Epithelial cell of prostate (primary cell): ENCODE data around the gene ARPC1A.
A peak's percentile ranks its signal among the peaks of the same experiment; 100 is the strongest.
"Not testable (repeated sequence)": the region's sequence is repeated elsewhere in the genome, so short reads cannot be mapped to it uniquely, and the experiment has no call there.

Experiments used
- DNase-seq: peaks from one replicate; pipeline ENCODE4 v3.0.0-alpha.2; 2011; ENCODE audit warnings: low read depth, low spot score
- H3K27ac ChIP-seq: fragments of 450-650 bp; 2 replicates; pipeline ENCODE4 v1.5.1; 2017; ENCODE audit warnings: mild to moderate bottlenecking

Gene ARPC1A

DNA sequence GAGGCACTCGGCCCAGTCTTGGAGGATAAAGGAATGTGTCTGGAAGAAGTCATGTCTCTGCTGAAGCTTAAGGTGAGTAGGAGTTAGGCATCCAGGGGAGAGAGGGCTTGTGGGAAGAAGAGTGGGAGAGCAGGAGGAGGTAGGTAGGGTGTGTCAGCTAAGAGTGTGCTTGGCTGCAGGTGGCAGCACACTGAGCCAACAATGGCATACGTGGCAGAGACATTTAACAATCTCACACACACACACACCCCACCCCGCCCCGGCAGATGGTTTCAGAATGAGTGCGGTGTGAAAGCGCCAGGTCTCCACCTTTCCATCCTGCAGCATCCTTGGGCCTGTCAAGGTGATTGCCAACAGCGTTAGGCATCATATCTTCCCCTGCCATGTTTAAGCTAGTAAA, 11.2 kb upstream of the ARPC1A start:
- peak overlapping the region; percentile 55 for H3K27ac ChIP-seq
- DNase-seq, result peak; percentile 74

DNA sequence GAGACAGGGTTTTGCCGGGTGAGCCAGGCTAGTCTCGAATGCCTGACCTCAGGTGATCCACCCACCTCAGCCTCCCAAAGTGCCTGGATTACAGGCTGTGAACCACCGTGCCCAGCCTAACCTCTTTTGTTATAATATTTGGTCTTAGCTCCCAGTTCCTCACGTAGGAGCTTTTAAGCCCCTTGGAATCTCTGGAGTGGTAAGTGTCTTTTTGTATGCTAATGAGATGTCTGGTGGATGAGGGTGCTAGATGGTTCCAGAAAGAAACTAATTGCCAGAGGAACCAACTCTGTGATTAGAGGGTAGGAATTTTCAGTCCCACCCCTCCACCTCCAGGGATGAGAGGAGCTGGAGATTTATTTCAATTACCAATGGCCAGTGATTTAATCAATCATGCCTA, 5.3 kb upstream of the ARPC1A start:
- H3K27ac ChIP-seq, result no peak overlapping the region
- DNase-seq, result no peak

DNA sequence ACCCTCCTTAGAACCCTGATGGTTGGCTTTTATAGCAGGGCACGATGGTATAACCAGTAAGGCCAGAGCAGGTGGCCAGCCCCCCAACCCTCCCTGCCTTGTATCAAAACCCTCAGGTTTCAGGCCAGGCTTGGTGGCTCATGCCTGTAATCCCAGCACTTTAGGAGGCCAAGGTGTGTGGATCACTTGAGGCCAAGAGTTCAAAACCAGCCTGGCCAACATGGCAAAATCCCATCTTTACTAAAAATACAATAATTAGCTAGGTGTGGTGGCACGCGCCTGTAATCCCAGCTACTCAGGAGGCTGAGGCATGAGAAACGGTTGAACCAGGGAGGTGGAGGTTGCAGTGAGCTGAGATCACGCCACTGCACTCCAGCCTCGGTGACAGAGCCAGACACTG, 3.0 kb upstream of the ARPC1A start:
- not testable (repeated sequence) for DNase-seq, H3K27ac ChIP-seq

DNA sequence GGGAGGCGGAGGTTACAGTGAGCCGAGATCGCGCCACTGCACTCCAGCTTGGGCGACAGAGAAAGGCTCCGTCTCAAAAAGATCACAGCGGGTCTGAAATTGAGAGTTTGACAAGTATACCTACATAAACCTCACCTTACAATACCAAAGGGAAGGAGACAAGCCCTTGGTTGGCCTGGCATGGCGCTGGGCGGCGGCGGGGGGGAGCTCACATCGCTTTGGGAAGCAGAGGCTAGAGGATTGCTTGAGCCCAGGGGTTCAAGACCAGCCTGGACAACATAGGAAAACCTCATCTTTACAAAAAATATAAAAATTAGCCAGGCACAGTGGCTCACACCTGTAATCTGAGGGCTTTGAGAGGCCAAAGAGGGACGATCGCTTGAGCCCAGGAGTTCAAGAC, 1.1 kb upstream of the ARPC1A start:
- H3K27ac ChIP-seq, result no peak overlapping the region
- DNase-seq, result no peak

DNA sequence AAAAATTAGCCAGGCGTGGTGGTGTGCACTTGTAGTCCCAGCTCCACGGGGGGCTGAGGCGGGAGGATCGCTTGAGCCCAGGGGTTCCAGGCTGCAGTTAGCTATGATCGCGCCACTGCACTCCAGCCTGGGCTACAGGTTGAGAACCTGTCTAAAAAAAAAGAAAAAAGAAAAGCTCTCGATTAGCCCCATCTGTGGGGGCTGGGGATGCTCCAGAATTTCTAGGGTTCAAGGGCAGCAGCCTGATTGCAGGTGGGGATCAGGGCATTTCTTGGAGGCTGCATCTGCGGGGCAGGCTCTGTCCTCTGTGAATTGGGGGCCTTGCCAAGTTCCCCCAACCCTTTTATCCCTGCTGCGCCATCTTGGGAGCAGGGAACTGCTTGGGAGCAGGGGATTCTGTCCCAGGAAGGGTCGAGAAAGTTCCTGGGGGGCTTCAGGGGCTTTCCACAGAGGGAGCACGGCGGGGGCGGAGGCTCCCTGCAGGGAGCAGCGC, 651 bp upstream of the ARPC1A start:
- DNase-seq, result no peak
- H3K27ac ChIP-seq, result peak overlapping the region; percentile 97

DNA sequence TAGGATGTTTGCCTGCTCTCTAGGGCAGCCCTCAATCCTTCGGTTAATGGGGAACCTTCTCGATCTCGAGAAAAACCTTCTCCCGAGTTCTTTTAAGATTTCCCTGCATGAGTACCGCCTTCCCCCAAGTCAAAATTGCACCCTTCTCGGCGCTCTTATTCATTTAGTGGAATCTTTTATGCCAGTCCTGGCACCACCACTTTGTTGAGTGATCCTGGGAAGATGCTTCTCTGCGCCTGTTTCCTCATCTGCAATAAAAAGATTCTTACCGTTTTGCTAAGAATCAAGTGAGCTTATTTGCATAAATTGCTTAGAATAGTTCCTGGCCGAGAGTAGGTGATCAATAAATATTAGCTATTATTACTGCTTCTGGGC, 697 bp downstream of the ARPC1A start:
- DNase-seq, result no peak
- H3K27ac ChIP-seq, result peak overlapping the region; percentile 97

DNA sequence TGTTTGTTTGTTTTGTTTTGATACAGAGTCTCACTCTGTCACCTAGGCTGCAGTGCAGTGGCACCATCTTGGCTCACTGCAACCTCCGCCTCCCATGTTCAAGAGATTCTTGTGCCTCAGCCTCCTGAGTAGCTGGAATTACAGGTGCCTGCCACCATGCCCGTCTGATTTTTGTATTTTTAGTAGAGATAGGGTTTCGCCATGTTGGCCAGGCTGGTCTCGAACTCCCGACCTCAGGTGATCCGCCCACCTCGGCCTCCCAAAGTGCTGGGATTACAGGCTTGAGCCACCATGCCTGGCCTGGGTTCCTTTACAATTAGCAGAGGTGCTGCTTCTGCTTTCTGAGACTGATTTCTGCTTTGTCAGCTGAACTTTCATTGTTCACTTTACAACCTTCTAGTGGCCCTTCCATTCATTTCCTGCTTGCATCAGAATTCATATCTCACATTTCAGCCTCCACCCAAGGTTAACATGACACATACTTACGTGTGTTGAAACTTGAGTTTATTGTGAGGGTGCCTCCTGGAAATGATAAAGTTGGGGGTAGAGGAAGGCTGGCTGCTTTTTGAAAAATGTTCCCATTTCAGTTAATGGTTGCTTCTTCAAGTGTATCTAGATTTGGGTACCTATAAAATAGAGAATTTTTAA, 4.7 kb downstream of the ARPC1A start:
- H3K27ac ChIP-seq, result peak overlapping the region; percentile 97
- DNase-seq, result peak; percentile 82

DNA sequence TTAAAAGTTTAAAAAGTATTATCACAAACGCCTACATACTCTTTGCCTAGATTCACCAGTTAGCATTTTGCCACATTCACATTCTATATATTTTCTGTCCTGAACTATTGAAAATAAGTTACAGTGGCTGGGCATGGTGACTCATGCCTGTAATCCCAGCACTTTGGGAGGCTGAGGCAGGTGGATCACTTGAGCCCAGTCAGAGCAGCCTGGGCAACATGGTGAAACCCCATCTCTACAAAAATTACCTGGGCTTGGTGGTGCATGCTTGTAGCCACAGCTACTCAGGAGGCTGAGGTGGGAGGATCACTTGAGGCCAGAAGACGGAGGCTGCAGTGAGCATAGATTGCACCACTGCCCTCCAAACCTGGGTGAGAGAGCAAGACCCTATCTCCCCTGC, 5.3 kb downstream of the ARPC1A start:
- H3K27ac ChIP-seq, result peak overlapping the region; percentile 97

DNA sequence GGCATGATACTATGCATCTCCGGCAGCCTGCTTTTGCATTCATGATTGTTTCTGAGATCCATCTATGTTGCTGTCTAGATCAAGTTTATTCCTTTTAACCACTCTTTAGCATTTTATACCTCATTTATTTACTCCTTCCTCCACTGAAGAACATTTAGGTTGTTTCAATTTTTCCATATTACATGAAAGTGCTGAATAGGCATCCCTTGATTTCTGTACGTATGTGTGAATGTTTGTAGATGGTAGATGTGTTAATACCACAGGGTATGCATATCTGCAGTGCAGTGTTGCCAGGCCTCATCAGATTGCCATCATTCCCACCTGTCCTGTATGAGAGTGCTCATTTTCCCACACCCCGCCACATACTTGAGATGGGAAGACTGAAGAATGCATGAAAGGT, 13.9 kb downstream of the ARPC1A start:
- H3K27ac ChIP-seq, result no peak overlapping the region

More for the DNA sequence above, 5.3 kb downstream of the ARPC1A start:
- no peak for DNase-seq

DNA sequence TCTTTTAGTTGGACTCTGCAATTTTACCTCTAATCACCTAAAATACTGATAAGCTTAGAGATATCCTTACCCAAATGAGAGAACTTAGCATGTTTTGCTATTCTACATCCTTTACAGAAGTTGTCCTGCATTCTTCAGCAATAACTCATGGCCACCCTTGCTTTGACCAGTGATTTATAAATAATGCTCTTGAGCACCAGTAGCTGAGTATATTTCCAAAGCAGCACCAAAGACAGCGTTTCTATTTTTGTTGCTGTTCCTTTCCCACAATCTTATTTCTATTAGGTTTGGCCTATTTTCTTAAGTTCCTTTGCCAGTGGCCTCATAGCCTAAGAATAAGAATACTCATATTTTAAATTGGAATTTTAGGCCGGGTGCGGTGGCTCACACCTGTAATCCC, 15.0 kb downstream of the ARPC1A start:
- no peak for DNase-seq
- H3K27ac ChIP-seq, result no peak overlapping the region

More for the DNA sequence above, 13.9 kb downstream of the ARPC1A start:
- no peak for DNase-seq

DNA sequence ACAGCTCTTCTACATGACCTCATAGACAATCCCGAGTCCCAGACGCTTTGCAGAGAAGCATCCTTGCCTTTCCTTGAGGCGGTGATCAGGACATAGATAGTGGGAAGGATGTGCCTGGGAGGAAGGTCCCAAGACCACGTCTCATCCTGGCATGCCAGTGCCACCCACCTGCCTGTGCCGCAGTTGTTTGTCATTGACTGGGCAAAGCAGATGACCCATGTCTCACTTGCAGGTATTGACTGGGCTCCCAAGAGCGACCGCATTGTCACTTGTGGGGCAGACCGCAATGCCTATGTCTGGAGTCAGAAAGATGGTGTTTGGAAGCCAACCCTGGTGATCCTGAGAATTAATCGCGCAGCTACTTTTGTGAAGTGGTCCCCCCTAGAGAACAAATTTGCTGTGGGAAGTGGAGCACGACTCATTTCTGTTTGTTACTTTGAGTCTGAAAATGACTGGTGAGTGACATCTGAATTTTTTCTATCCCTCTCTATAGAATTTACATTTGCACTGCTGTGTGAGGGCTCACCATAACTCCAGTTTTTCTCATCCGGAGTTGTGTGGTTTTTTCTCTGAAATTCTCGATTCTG, 18.5 kb downstream of the ARPC1A start:
- H3K27ac ChIP-seq, result no peak overlapping the region
- no peak for DNase-seq

DNA sequence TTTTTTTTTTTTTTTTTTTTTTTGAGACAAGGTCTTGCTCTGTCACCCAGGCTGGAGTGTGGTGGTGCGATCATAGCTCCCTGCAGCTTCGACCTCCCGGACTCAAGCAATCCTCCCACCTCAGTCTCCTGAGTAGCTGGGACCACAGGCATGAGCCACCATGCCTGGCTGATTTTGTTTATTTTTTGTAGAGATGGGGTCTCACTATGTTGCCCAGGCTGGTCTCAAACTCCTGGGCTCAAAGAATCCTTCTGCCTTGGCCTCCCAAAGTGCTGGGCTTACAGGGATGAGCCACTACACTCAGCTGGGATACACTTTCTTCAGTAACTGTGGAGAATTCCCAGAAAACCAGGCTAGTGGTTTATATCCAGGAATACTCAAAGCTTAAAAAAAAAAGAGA, 24.9 kb downstream of the ARPC1A start:
- DNase-seq, H3K27ac ChIP-seq: not testable (repeated sequence)

DNA sequence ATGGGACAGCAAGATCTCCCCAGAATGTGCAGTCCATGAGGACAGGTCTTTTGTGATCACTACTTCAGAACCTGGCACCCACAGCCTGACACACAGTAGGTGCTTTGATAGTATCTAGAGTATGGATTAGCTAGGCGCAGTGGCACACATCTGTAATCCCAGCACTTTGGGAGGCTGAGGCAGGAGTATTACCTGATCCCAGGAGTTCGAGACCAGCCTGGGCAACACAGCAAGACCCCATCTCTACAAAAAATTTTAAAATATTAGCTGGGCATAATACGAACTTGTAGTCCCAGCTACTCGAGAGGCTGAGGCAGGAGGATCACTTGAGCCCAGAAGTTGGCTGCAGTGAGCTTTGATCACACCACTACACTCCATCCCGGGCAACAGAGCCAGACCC, 26.5 kb downstream of the ARPC1A start:
- DNase-seq, result no peak
- no peak overlapping the region for H3K27ac ChIP-seq

DNA sequence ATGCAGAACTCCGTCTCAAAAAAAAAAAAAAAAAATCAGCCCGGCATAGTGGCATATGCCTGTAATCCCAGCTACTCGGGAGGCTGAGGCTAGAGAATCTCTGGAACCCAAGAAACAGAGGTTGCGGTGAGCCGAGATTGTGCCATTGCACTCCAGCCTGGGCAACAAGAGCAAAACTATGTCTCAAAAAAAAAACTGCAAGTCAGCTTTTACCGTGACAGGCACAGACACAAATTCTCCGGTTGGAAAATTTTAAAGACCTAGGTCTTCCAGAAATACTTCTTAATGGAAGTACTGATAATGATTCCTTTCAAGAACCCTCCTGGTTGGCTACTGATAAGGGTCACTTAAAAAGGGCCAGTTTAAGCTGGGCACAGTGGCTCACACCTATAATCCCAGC, 29.4 kb downstream of the ARPC1A start:
- DNase-seq, result no peak
- H3K27ac ChIP-seq, result no peak overlapping the region

DNA sequence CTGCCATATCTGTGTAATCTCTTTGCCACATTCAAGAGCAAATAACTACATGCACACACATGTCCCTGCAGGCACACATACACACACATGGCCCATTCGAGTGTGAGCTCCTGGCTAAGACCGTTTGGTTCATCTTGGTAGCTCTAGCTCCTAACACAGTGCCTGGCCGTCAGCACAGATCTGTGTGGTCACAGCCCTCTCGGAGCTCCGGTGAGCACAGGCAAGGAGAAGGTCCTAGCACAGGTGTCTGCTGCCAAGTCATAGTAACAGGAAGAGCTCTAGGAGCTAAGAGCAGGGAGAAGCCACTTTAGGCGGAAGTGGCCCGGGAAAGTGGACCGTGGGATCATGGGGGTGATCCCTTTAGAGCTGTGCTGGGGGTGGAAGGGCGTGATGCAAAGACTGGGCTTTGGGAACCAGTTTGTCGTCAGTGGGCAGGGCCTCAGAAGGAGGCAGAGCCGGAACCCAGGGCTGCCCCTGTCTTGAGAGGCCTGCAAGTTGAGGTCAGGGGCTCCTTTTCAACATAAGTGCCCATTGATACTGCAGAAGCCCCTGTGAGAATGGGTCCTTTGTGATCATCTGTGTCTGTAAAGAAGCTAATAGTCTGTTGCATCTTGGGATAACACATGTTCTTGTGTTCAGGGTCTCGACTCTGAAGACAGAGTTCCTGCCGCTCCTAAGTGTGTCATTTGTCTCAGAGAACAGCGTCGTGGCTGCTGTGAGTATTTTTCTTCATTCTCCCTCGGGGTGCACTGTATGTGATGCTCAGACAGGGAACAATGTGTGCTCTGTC, 32.2 kb downstream of the ARPC1A start:
- no peak overlapping the region for H3K27ac ChIP-seq
- no peak for DNase-seq

DNA sequence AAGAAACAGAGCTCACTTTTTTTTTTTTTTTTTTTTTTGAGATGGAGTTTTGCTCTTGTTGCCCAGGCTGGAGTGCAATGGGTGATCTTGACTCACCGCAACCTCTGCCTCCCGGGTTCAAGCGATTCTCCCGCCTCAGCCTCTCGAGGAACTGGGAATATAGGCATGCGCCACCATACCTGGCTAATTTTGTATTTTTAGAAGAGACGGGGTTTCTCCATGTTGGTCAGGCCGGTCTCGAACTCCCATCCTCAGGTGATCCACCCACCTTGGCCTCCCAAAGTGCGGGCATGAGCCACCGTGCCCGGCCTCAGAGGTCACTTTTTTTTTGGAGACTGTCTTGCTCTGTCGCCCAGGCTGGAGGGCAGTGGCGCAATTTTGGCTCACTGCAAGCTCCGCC, 32.8 kb downstream of the ARPC1A start:
- H3K27ac ChIP-seq, result not testable (repeated sequence)

DNA sequence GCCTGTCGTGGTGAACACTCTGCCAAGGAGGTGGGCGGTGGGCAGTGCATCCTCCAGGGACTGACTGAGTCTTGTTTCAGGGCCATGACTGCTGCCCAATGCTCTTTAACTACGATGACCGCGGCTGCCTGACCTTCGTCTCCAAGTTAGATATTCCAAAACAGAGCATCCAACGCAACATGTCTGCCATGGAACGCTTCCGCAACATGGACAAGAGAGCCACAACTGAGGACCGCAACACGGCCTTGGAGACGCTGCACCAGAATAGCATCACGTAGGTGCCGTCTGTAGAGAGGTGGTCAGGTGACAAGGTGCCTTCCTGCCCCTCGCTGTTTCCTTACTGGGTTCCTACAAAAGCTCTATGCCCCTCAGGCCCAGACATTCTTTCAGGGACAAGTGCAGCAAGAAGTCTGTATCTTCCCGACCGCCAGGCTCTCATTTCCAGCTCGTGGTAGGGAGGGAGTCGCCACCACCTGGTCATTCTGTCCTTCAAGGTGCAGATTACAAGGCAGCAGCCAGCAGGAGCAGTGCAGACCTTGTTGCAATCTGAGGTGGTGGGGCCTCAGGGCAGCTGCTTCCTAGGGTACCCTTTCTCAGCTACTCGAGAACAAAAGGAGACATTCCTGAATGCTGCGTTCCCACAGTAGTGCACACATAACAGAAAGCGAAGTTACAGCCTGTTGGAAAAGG, 33.9 kb downstream of the ARPC1A start:
- H3K27ac ChIP-seq, result no peak overlapping the region

More for the DNA sequence above, 32.8 kb downstream of the ARPC1A start:
- not testable (repeated sequence) for DNase-seq

DNA sequence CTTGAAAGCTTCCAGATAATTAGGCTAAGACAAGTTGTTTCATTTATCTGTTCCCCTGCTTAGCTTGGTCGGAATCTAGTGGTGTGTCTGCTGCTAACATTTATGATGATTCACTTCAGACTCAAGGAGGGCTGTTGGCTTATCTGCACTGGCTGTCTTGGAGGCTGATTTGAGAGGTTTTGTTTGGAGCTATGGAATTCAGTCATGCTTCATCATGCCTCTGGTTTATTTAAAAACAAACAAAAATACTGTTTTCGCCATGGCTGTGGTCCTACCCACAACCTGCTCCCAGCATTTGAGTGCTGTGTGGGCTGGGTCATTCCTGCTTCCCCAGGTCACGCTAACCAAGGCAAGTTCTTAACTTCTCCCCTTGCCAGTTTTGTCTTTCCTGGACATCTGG, 37.1 kb downstream of the ARPC1A start:
- H3K27ac ChIP-seq, result no peak overlapping the region
- DNase-seq, result no peak

More for the DNA sequence above, 33.9 kb downstream of the ARPC1A start:
- DNase-seq, result no peak

DNA sequence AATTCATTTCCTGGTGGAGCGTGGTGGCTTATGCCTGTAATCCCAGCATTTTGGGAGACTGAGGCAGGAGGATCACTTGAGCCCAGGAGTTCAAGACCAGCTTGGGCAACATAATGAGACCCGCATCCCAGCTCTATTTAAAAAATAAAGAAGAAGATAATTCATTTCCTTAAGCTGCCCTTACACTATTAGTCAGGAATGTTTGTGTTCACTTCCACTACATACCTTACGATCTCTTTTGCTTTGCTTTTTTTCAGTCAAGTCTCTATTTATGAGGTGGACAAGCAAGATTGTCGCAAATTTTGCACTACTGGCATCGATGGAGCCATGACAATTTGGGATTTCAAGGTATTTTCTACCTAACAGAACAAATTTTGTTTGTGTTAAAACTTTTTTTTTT, 37.6 kb downstream of the ARPC1A start:
- H3K27ac ChIP-seq, result no peak overlapping the region
- DNase-seq, result no peak

DNA sequence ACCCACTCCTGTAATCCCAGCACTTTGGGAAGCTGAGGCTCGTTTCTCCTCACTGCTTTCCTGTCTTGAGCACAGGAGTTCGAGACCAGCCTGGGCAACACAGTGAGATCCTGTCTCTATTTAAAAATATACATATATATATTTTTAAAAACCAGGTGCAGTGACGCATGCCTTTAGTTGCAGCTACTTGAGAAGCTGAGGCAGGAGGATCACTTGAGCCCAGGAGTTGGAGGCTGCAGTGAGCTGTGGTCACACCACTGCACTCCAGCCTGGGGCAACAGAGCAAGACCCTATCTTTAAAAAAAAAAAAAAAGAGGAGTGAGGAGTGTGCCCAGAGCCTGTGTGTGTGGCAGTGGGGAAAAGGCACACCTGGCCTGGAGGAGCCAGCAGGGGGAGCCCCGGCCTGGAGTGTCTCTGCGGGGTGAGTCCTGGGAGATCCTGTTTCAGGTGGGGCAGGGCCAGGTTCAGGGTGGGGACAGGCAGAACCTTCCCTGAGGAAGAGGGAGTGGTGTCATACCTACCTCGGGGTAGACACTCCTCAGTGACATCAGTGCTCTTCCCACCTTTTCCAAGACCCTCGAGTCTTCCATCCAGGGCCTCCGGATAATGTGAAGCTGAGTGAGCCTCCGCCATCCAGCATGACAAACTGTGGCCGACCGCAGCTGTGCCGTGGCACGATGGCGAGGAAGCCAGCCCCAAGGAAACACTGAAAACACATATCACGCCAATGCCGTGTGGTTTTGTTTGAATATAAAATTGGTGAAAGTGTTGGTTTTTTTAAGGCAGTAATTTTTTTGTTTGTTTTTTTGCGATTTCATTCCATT, 39.8 kb downstream of the ARPC1A start:
- DNase-seq, result no peak
- peak overlapping the region; percentile 45 for H3K27ac ChIP-seq
